ENCODE data around the gene PERM1. TPM values are rescaled to one million over a fixed set of nuclear protein-coding genes. Genes with fewer than 3 reads are reported as not detected.

The PERM1 gene
- total and polyA plus RNA-seq, 9 of the 15 experiments (the other 6 are each of a cell fraction or from before 2014, with no cell fraction given), result not detected

GRCh38 chr1:998995-999724 is 17.3 kb upstream of the PERM1 start (continued):
- TF ChIP-seq ZNF197 (CRISPR knock-in tag; IDR thresholded peaks at IDR 0.05; ENCODE audit: low read depth), result no peak
- no peak for TF ChIP-seq MECOM (CRISPR knock-in tag; IDR thresholded peaks at IDR 0.05)
- no peak for TF ChIP-seq MXI1 (IDR thresholded peaks at IDR 0.05; ENCODE audit: low read depth, low read length)
- no peak for TF ChIP-seq ATF3 (IDR thresholded peaks at IDR 0.05)
- TF ChIP-seq ATF3 (CRISPR knock-in tag; conservative IDR thresholded peaks at IDR 0.05), result no peak
- TF ChIP-seq SPI1 (IDR thresholded peaks at IDR 0.05; ENCODE audit: borderline replicate concordance, low read depth, low read length), result no peak
- no peak for TF ChIP-seq GTF2B (IDR thresholded peaks at IDR 0.05; ENCODE audit: extremely low read depth, insufficient read length)
- TF ChIP-seq FOXP1 (CRISPR knock-in tag; IDR thresholded peaks at IDR 0.05), result 0 out of 2 replicates have a peak, but pooled peaks have one; percentile 4
- no peak for TF ChIP-seq HBP1 (CRISPR knock-in tag; IDR thresholded peaks at IDR 0.05)
- peak; percentile 67 for TF ChIP-seq CCNT2 (IDR thresholded peaks at IDR 0.05; ENCODE audit: borderline replicate concordance, extremely low read depth, insufficient read length, low read depth, low read length)
- TF ChIP-seq E2F1 (CRISPR knock-in tag; IDR thresholded peaks at IDR 0.05), result no peak; the same call in 1 of the 2 replicates
- TF ChIP-seq MCM2 (IDR thresholded peaks at IDR 0.05; ENCODE audit: low read depth), result no peak
- TF ChIP-seq RB1 (IDR thresholded peaks at IDR 0.05; ENCODE audit: low read depth), result 0 out of 2 replicates have a peak, but pooled peaks have one; percentile 50
- no peak for TF ChIP-seq MYNN (IDR thresholded peaks at IDR 0.05)
- TF ChIP-seq MYNN (CRISPR knock-in tag; IDR thresholded peaks at IDR 0.05), result no peak
- TF ChIP-seq RBFOX2 (IDR thresholded peaks at IDR 0.05; ENCODE audit: low read depth, low read length), result peak; percentile 34; the same call in 1 of the 2 replicates
- no peak for TF ChIP-seq CC2D1A (IDR thresholded peaks at IDR 0.05)
- no peak for TF ChIP-seq BCL6 (CRISPR knock-in tag; IDR thresholded peaks at IDR 0.05)
- no peak for TF ChIP-seq HLTF (IDR thresholded peaks at IDR 0.05)
- no peak for TF ChIP-seq ZNF282 (CRISPR knock-in tag; IDR thresholded peaks at IDR 0.05)
- no peak for TF ChIP-seq FOXP4 (CRISPR knock-in tag; IDR thresholded peaks at IDR 0.05; ENCODE audit: borderline replicate concordance)
- TF ChIP-seq ZNF41 (CRISPR knock-in tag; conservative IDR thresholded peaks at IDR 0.05), result no peak
- TF ChIP-seq ZEB2 (IDR thresholded peaks at IDR 0.05), result no peak
- 0 out of 2 replicates have a peak, but pooled peaks have one; percentile 10 for TF ChIP-seq DMBX1 (CRISPR knock-in tag; IDR thresholded peaks at IDR 0.05; ENCODE audit: borderline replicate concordance)

Measured in K562 (cell line).